NOMO-1 treated with DMSO at 0.1 percent for 48 hours (cell line): ENCODE results near the gene BTBD3.

Source experiments
- DNase-seq: peaks from one replicate; lab custom pipeline; 2025; ENCODE audit not compliant: unreplicated experiment; lab: John Stamatoyannopoulos, UW

The BTBD3 gene

GRCh38 chr20:11912659-11913415, 4.9 kb upstream of the BTBD3 start:
- no peak for DNase-seq

- DNase-seq, result no peak
These were observed 725 bp downstream of the BTBD3 start for GRCh38 chr20:11918391-11918845.

- no peak for DNase-seq
These were observed 1.3 kb downstream of the BTBD3 start for GRCh38 chr20:11918981-11919380.

- DNase-seq, result no peak
These were observed 1.9 kb downstream of the BTBD3 start for GRCh38 chr20:11919581-11919980.

GRCh38 chr20:11920083-11920482, 2.4 kb downstream of the BTBD3 start:
- DNase-seq, result no peak

GRCh38 chr20:11921321-11921720, 3.6 kb downstream of the BTBD3 start:
- no peak for DNase-seq

GRCh38 chr20:11922561-11922960, 4.9 kb downstream of the BTBD3 start:
- DNase-seq, result no peak

- DNase-seq, result no peak
These were observed 7.2 kb downstream of the BTBD3 start for GRCh38 chr20:11924923-11925322.

GRCh38 chr20:11926292-11926998, 8.8 kb downstream of the BTBD3 start:
- no peak for DNase-seq

GRCh38 chr20:11929947-11930346, 12.3 kb downstream of the BTBD3 start:
- peak; percentile 41 for DNase-seq

- no peak for DNase-seq
These were observed 17.8 kb downstream of the BTBD3 start for GRCh38 chr20:11935212-11936154.

- DNase-seq, result no peak
These were observed 18.5 kb downstream of the BTBD3 start for GRCh38 chr20:11936157-11936556.

- no peak for DNase-seq
These were observed 19.5 kb downstream of the BTBD3 start for GRCh38 chr20:11937230-11937629.

GRCh38 chr20:11941593-11942246, 24.0 kb downstream of the BTBD3 start:
- DNase-seq, result no peak

- no peak for DNase-seq
These were observed 26.1 kb downstream of the BTBD3 start for GRCh38 chr20:11943778-11944177.

- DNase-seq, result no peak
These were observed 31.1 kb downstream of the BTBD3 start for GRCh38 chr20:11948806-11949205.

- no peak for DNase-seq
These were observed 32.0 kb downstream of the BTBD3 start for GRCh38 chr20:11949711-11950110.

- no peak for DNase-seq
These were observed 34.0 kb downstream of the BTBD3 start for GRCh38 chr20:11951696-11952095.

- DNase-seq, result no peak
These were observed 34.9 kb downstream of the BTBD3 start for GRCh38 chr20:11952639-11953038.

GRCh38 chr20:11957911-11958310, 40.2 kb downstream of the BTBD3 start:
- DNase-seq, result no peak

- DNase-seq, result no peak
These were observed 41.2 kb downstream of the BTBD3 start for GRCh38 chr20:11958855-11959254.
